Measurements from ENCODE around the gene HNF1B.

The HNF1B gene

GRCh38 chr17:37752482-37752881 lies 7.6 kb upstream of the HNF1B start:
- no peak for TF ChIP-seq CTCF (conservative IDR thresholded peaks at IDR 0.05; ENCODE audit: low read depth, low read length)
- no peaks in the 10 kb centered on the region for H3K36me3 ChIP-seq (ENCODE audit: insufficient read depth)
- H3K79me2 ChIP-seq (ENCODE audit: insufficient read depth, low read depth): no peaks in the 10 kb centered on the region
- no peak overlapping the region for H3K4me3 ChIP-seq (IDR thresholded peaks at IDR 0.05; ENCODE audit: insufficient read depth, low read depth, low read length)
- no peak overlapping the region for H3K9ac ChIP-seq
- H2AFZ ChIP-seq (ENCODE audit: low read depth): no peak overlapping the region
- H3K4me2 ChIP-seq: no peak overlapping the region
- no peaks in the 10 kb centered on the region for H3K27me3 ChIP-seq (ENCODE audit: insufficient read depth, low read depth)
- H3K4me1 ChIP-seq (ENCODE audit: low read depth, poor library complexity, severe bottlenecking): no peaks in the 10 kb centered on the region
- H3K27ac ChIP-seq: no peak overlapping the region
- H4K20me1 ChIP-seq (ENCODE audit: insufficient read depth): no peaks in the 10 kb centered on the region

- no peaks in the 10 kb centered on the region for H4K20me1 ChIP-seq (ENCODE audit: insufficient read depth)
- no peaks in the 10 kb centered on the region for H3K79me2 ChIP-seq (ENCODE audit: insufficient read depth, low read depth)
- no peak for TF ChIP-seq CTCF (conservative IDR thresholded peaks at IDR 0.05; ENCODE audit: low read depth, low read length)
- H3K27me3 ChIP-seq (ENCODE audit: insufficient read depth, low read depth): no peaks in the 10 kb centered on the region
- H3K4me2 ChIP-seq: no peak overlapping the region
- H3K9ac ChIP-seq: no peak overlapping the region
- H3K27ac ChIP-seq: no peak overlapping the region
- no peaks in the 10 kb centered on the region for H3K36me3 ChIP-seq (ENCODE audit: insufficient read depth)
- H3K4me1 ChIP-seq (ENCODE audit: low read depth, poor library complexity, severe bottlenecking): no peaks in the 10 kb centered on the region
- no peak overlapping the region for H2AFZ ChIP-seq (ENCODE audit: low read depth)
- H3K4me3 ChIP-seq (IDR thresholded peaks at IDR 0.05; ENCODE audit: insufficient read depth, low read depth, low read length): no peak overlapping the region
Observed at GRCh38 chr17:37750768-37751475, 6.1 kb upstream of the HNF1B start.

- H3K27me3 ChIP-seq (ENCODE audit: insufficient read depth, low read depth): no peaks in the 10 kb centered on the region
- no peak for TF ChIP-seq CTCF (conservative IDR thresholded peaks at IDR 0.05; ENCODE audit: low read depth, low read length)
- no peak overlapping the region for H3K4me3 ChIP-seq (IDR thresholded peaks at IDR 0.05; ENCODE audit: insufficient read depth, low read depth, low read length)
Observed at GRCh38 chr17:37750292-37750691, 5.4 kb upstream of the HNF1B start.

GRCh38 chr17:37747222-37747621 lies 2.4 kb upstream of the HNF1B start:
- H3K4me2 ChIP-seq: no peak overlapping the region
- H3K9ac ChIP-seq: no peak overlapping the region
- TF ChIP-seq CTCF (conservative IDR thresholded peaks at IDR 0.05; ENCODE audit: low read depth, low read length): no peak
- no peaks in the 10 kb centered on the region for H3K79me2 ChIP-seq (ENCODE audit: insufficient read depth, low read depth)
- no peaks in the 10 kb centered on the region for H3K36me3 ChIP-seq (ENCODE audit: insufficient read depth)
- no peak overlapping the region for H3K4me3 ChIP-seq (IDR thresholded peaks at IDR 0.05; ENCODE audit: insufficient read depth, low read depth, low read length)
- H4K20me1 ChIP-seq (ENCODE audit: insufficient read depth): no peaks in the 10 kb centered on the region
- no peak overlapping the region for H3K27ac ChIP-seq
- H2AFZ ChIP-seq (ENCODE audit: low read depth): no peak overlapping the region
- peaks cover 14% of the 10 kb centered on the region; the same call in 1 of the 2 replicates for H3K27me3 ChIP-seq (ENCODE audit: insufficient read depth, low read depth)
- no peaks in the 10 kb centered on the region for H3K4me1 ChIP-seq (ENCODE audit: low read depth, poor library complexity, severe bottlenecking)

More at GRCh38 chr17:37750292-37750691, 5.4 kb upstream of the HNF1B start:
- Histone ChIP-seq H2AFZ (ENCODE audit: low read depth) (no peak overlapping the region), H3K9ac (no peak overlapping the region), H3K36me3 (ENCODE audit: insufficient read depth) (no peaks in the 10 kb centered on the region), H4K20me1 (ENCODE audit: insufficient read depth) (no peaks in the 10 kb centered on the region), H3K4me1 (ENCODE audit: low read depth, poor library complexity, severe bottlenecking) (no peaks in the 10 kb centered on the region), H3K4me2 (no peak overlapping the region), H3K27ac (no peak overlapping the region), H3K79me2 (ENCODE audit: insufficient read depth, low read depth) (no peaks in the 10 kb centered on the region)
